NCI-H1930 (cell line): ENCODE results near the gene ZFAND2B.
"Not testable (repeated sequence)": the region's sequence is repeated elsewhere in the genome, so short reads cannot be mapped to it uniquely, and the experiment has no call there.

ENCODE experiments used
- DNase-seq, 2 experiments: peaks; one replicate each; lab custom pipeline; 2025; lab: John Stamatoyannopoulos, UW

The ZFAND2B gene

GRCh38 chr2:219250049-219250781 is 43.6 kb downstream of the ZFAND2B start:
- no peak for DNase-seq

- no peak for DNase-seq
These were observed 45.1 kb downstream of the ZFAND2B start for GRCh38 chr2:219251656-219252055.

- DNase-seq: no peak
These were observed 45.5 kb downstream of the ZFAND2B start for GRCh38 chr2:219252084-219252483.

GRCh38 chr2:219252570-219252899 is 46.0 kb downstream of the ZFAND2B start:
- no peak for DNase-seq

DNA sequence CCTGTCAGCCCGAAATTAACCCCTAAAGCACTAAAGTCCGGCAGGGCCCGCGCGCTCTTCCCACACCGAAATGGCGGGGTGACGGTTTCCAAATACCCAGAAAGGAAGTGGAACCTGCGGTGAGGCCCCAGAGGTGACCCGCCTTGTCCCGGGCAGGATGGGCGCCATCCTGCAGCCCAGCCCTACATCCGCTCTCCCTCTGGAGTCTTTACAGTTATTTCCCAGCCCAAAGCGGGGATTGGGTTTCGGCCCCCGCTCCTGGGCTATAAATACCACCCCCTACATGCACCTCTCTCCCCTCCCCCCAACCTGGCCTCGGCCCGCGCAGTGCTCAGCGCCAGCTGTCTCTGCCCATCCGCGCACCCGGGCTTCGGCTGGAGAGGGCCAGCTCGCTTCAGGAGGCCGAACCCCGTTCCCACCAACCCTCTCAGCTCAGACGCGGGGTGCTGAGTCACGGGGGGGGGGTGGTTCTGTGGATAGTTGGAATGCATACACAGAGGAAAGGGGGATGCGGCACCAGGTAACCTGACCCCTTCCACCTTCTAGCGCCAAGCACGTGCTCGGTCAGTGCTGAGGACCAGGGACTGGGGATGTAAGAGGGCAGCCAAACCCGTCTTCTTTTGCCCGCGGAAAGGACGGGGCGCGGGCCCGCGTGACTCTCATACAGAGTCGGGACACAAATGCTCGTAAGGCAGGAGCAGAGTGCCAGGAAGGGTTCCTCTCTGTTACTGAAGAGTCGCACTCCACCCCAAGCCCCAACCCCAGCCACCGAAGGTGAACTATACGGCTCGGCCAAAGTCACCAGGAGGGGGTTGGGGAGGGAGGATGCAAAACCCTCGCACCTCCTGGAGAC is 46.5 kb downstream of the ZFAND2B start, which contains the start of gene TUBA4B:
Gene TUBA4B, plus strand, starts transcription at position 344 of the 853 bp plus-strand sequence. Its CDS starts 165 bp downstream, at position 509.
- DNase-seq: no peak

DNA sequence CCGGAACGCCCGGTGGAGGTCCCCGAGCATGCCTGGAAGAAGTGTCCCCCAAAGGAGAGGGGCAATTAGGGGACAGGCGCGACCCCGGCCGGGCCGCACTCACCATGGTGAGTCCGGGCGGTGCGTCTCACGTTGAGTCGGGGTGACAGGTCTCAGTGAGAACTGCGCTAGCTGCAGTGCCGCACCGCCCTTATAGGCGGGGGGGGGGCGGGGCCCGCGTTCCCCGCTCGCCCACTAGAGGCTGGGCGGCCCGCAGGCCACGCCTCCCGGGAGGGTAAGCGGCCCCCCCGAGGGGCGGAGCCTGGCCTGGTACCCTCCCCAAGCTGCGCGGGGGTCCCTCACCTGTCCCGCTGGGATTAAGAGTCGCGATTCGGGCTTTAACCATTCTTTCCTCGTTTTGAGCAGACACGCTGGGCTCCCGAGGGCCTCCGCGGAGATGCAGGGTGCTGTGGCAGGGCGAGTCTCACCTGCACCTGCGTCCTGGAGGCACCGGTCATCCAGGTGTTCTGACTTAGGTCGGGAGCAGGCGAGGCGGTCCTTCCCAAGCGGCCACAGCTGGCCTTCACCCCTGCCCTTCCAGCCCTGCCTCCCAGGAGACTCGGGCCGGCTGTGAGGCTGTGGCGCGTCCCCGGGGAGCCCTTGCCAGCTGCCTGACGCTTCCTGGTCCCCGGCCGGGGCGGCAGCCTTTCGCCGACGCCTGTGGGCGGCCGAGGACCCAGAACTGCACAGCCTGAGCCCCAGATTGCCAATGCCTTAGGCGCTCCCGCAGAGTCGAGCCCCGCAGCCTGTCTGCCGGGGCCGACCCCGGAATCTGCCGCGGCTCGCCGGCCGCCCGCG is 47.4 kb downstream of the ZFAND2B start, which contains the start of gene TUBA4A:
Gene TUBA4A, minus strand, starts transcription at position 166 of the 837 bp plus-strand sequence. Its CDS starts 60 bp downstream, at position 106.
- DNase-seq: peak; percentile 14 to 77

GRCh38 chr2:219254590-219255201 is 48.1 kb downstream of the ZFAND2B start:
- no peak for DNase-seq

DNA sequence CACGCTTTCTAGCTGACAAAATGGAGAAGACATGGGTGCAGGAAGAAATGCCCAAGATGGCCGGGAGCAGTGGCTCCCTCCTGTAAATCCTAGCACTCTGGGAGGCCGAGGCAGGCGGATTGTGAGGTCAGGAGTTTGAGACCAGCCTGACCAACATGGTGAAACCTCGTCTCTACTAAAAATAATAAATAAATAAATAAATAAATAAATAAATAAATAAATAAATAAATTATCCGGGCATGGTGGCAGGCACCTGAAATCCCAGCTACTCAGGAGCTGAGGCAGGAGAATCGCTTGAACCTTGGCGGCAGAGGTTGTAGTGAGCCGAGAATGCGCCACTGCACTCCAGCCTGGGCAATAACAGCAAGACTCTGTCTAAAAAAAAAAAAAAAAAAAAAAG is 52.4 kb downstream of the ZFAND2B start:
- DNase-seq: not testable (repeated sequence)
